GM12878 (cell line): ENCODE data around the gene RAPGEF1. TPM values are rescaled to one million over a fixed set of nuclear protein-coding genes. Genes with fewer than 3 reads are reported as not detected.

Source experiments
- ATAC-seq: fragments of 200-7000 bp; cut with Tn5 transposase; 3 replicates; pipeline ENCODE4 v1.9.1; 2020; ENCODE audit warnings: mild to moderate bottlenecking, moderate library complexity
- BruUV-seq: library from RNA; stranded (reverse); fragments of 400-500 nt; replicated peaks from 2 replicates; lab custom pipeline; 2021; lab: Mats Ljungman, UMichigan
- CTCF ChIA-PET: fragments of 300-600 bp; sonication (Branson Sonifier 250); formaldehyde crosslinking; extraction: SDS; loops from one replicate; lab custom pipeline; 2021; ENCODE audit warnings: inconsistent platforms; lab: Yijun Ruan, JAX
- POLR2A ChIA-PET: fragments of 350-600 bp; formaldehyde crosslinking; extraction: SDS; loops from one replicate; lab custom pipeline; 2021; ENCODE audit warnings: inconsistent platforms; lab: Charles Lee
- RAD21 ChIA-PET: fragments of 300-600 bp; sonication (Branson Sonifier 250); formaldehyde crosslinking; loops from one replicate; lab custom pipeline; 2023; ENCODE audit warnings: antibody characterized with exemption; ENCODE audit not compliant: unreplicated experiment; lab: Charles Lee
- SMC1A ChIA-PET: fragments of 300-600 bp; sonication (Branson Sonifier 250); formaldehyde crosslinking; loops from one replicate; lab custom pipeline; 2023; ENCODE audit not compliant: unreplicated experiment, uncharacterized antibody; lab: Charles Lee
- DNase-seq: peaks from one replicate; pipeline ENCODE4 v3.0.0-alpha.2; 2011; ENCODE audit warnings: low read depth, low spot score
- FAIRE-seq: peaks from 3 replicates; lab custom pipeline; 2011; peaks lifted over from hg19 to GRCh38; lab: Jason Lieb, UNC
- H2AFZ ChIP-seq: 2 replicates; pipeline ENCODE4 v1.6.0; 2011; ENCODE audit warnings: low read depth, low read length, control low read depth; ENCODE audit not compliant: control insufficient read depth
- H3K27ac ChIP-seq: 2 replicates; pipeline ENCODE4 v1.5.1; 2011; ENCODE audit warnings: control low read depth; ENCODE audit not compliant: control insufficient read depth, insufficient read depth
- H3K27me3 ChIP-seq, 2 experiments: replicated peaks in 1 of 2; 2 replicates each; pipeline versions ENCODE4 v1.6.0 to v1.6.1; 2011; ENCODE audit warnings: low read length in 1 of 2; ENCODE audit not compliant: control insufficient read depth in 2 of 2, insufficient read depth in 2 of 2
- H3K36me3 ChIP-seq, 2 experiments: 2 replicates each; pipeline ENCODE4 v1.5.1; 2011; ENCODE audit warnings: low read length in 1 of 2; ENCODE audit not compliant: control insufficient read depth in 2 of 2, insufficient read depth in 2 of 2
- H3K4me1 ChIP-seq: 2 replicates; pipeline ENCODE4 v1.6.1; 2011; ENCODE audit warnings: mild to moderate bottlenecking, low read length, moderate library complexity, mixed read lengths; ENCODE audit not compliant: control insufficient read depth, insufficient read depth
- H3K4me2 ChIP-seq: 2 replicates; pipeline ENCODE4 v1.6.0; 2011; ENCODE audit warnings: control low read depth; ENCODE audit not compliant: control insufficient read depth, insufficient read depth
- H3K4me3 ChIP-seq: fragments of 200-600 bp; sonication (generic); 2 replicates; pipeline ENCODE4 v1.5.1; 2016
- H3K79me2 ChIP-seq: 2 replicates; pipeline ENCODE4 v1.6.0; 2011; ENCODE audit warnings: low read length; ENCODE audit not compliant: control insufficient read depth, insufficient read depth
- H3K9ac ChIP-seq: 2 replicates; pipeline ENCODE4 v1.8.0; 2011; ENCODE audit warnings: low read length, control low read depth, mixed read lengths; ENCODE audit not compliant: control insufficient read depth, insufficient read depth
- H3K9me3 ChIP-seq: replicated peaks from 3 replicates; pipeline ENCODE4 v1.5.1; 2011; ENCODE audit warnings: mild to moderate bottlenecking, low read length; ENCODE audit not compliant: control insufficient read depth, insufficient read depth
- H4K20me1 ChIP-seq: 2 replicates; pipeline ENCODE4 v1.6.0; 2011; ENCODE audit not compliant: control insufficient read depth, insufficient read depth
- CTCF ChIP-seq, 3 experiments: IDR thresholded peaks in 2 of 3; conservative IDR thresholded peaks in 1 of 3; 2 replicates each; pipeline ENCODE4 v1.5.1; 2011; ENCODE audit warnings: low read depth in 3 of 3, low read length in 3 of 3, mild to moderate bottlenecking in 3 of 3, control low read depth in 2 of 3, moderate library complexity in 2 of 3, inconsistent platforms in 1 of 3, mixed read lengths in 1 of 3; ENCODE audit not compliant: control insufficient read depth in 2 of 3, insufficient read depth in 1 of 3; ENCODE audit errors: extremely low read depth in 1 of 3
- EED ChIP-seq: sonication (generic); IDR thresholded peaks from 2 replicates; pipeline ENCODE4 v1.6.1; 2016; ENCODE audit warnings: antibody characterized with exemption, low read depth
- NFYB ChIP-seq: IDR thresholded peaks from 2 replicates; pipeline ENCODE4 v1.6.1; 2011; ENCODE audit warnings: low read depth, mild to moderate bottlenecking, low read length, improper control_type of control experiment, moderate library complexity; ENCODE audit not compliant: insufficient read depth
- ZNF207 ChIP-seq: fragments of 450-650 bp; IDR thresholded peaks from 2 replicates; pipeline ENCODE4 v1.6.1; 2014; ENCODE audit warnings: antibody characterized with exemption, mild to moderate bottlenecking, borderline replicate concordance
- WGBS: methylation state at CpG from one replicate; pipeline ENCODE4 v1.1.6; 2016; ENCODE audit warnings: low lambda C conversion rate; ENCODE audit not compliant: insufficient replicate concordance, insufficient coverage; ENCODE audit errors: missing lambda C conversion rate; 5-methylcytosine and 5-hydroxymethylcytosine counted together
- in situ Hi-C: fragments of 300-500 bp; cut with MboI; formaldehyde crosslinking; loops from 9 replicates; pipeline ENCODE4 v1.14.3; 2018; ENCODE audit warnings: mixed read lengths
- intact Hi-C: fragments of 100-400 bp; cut with micrococcal nuclease; formaldehyde crosslinking; loops from one replicate; pipeline ENCODE4 v1.14.2; 2022; ENCODE audit not compliant: unreplicated experiment
- polyA plus RNA-seq, 11 experiments: library from polyadenylated mRNA; depleted of rRNA in 4 of 11; unstranded in 6 of 11; stranded (reverse) in 5 of 11; fragments of >200 nt; fragmentation: Nextera tagmentation in 4 of 11; fragmentation: Illumina TruSeq in 1 of 11; extraction: Ambion mirVana in 4 of 11; extraction: Trizol in 1 of 11; gene quantifications; 1 replicate in 1 of 11; 2 replicates in 10 of 11; pipeline versions ENCODE4 v1.2.1 to v1.2.3, GENCODE V29; 2011 to 2016; ENCODE audit warnings: inconsistent platforms in 2 of 11, missing spikeins in 2 of 11, low read depth in 1 of 11
- total RNA-seq, 4 experiments: library from RNA; depleted of rRNA in 3 of 4; stranded (reverse); fragments of >200 nt in 3 of 4; fragmentation: Illumina TruSeq in 1 of 4; extraction: Trizol in 1 of 4; gene quantifications; 2 replicates each; pipeline versions ENCODE4 v1.2.1 to v1.2.3, GENCODE V29; 2013 to 2021

Gene RAPGEF1
- total and polyA plus RNA-seq, 10 of the 15 experiments (the other 5 are each of a cell fraction or from before 2014, with no cell fraction given): 0.42 to 113 (median 45.9) TPM

- Histone ChIP-seq H3K27me3 (no peaks in the 10 kb centered on the region), H3K36me3 (peaks cover 42 to 45% of the 10 kb centered on the region in 2 experiments), H3K79me2 (no peaks in the 10 kb centered on the region), H4K20me1 (no peaks in the 10 kb centered on the region), H3K9me3 (no peaks in the 10 kb centered on the region), H3K4me1 (no peaks in the 10 kb centered on the region), H3K9ac (no peak overlapping the region), H3K4me2 (no peak overlapping the region), H2AFZ (no peak overlapping the region), H3K4me3 (no peak overlapping the region), H3K27ac (no peak overlapping the region)
- in situ Hi-C loops (loop anchor here (5.0 to 25.0 kb wide), 2 partner anchors 147 to 642 kb away; partner anchors contain the start of gene RAPGEF1), intact Hi-C loops (loop anchor here (5.0 kb wide), 1 partner anchor 37 kb away; no protein-coding TSS in a partner anchor)
- POLR2A ChIA-PET: no interaction called here
- TSS peak; percentile 13 for BruUV-seq
- 83% methylated on average over 20 of the region's 20 CpGs for WGBS
- ATAC-seq (no peak), FAIRE-seq (no peak), DNase-seq (no peak)
- RAD21 ChIA-PET: no interaction called here
- CTCF ChIA-PET: no interaction called here
- TF ChIP-seq ZNF207 (no peak), EED (no peak), NFYB (no peak), CTCF (IDR thresholded peaks at IDR 0.05 in 2 of 3, conservative IDR thresholded peaks at IDR 0.05 in 1 of 3; ENCODE audit: control insufficient read depth in 2 of 3, extremely low read depth in 1 of 3, insufficient read depth in 1 of 3, low read depth in 3 of 3, low read length in 3 of 3) (no peak)
- SMC1A ChIA-PET: no interaction called here
Measured at GRCh38 chr9:131594906-131595665, 144.8 kb downstream of the RAPGEF1 start.
